Hematopoietic multipotent progenitor cell treated with erythropoietin and hydrocortisone succinate and interleukin-3 and kit ligand, for 17 days (in vitro differentiated cells): ENCODE results near the gene WWC1.

Experiments
- DNase-seq: peaks from one replicate; pipeline ENCODE4 v3.0.0-alpha.2; 2015; ENCODE audit warnings: low spot score

Gene WWC1

DNA sequence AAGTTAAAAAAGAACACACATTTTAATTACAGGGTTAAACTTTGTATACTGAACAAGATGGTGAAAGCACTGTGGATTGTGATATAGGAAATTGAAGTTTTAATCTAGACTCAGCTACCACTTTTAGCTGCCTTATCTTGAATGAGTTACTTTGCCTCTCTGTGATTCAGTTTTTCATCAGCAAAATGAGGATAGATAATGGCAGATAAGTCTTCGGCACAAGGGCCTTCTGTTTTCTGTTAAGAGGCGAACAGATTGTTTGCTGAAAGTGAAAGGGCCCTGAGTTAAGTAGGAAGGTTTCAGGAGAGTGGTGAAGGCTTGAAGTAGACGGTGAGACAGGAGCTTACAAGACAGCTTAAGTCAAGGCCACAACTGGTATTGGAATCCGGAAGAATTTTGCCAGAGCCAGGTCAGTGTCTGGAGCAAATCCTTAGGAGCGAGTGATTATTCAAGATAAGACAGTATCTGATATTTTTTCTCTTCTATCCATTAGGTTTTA is 202.7 kb downstream of the WWC1 start:
- no peak for DNase-seq

DNA sequence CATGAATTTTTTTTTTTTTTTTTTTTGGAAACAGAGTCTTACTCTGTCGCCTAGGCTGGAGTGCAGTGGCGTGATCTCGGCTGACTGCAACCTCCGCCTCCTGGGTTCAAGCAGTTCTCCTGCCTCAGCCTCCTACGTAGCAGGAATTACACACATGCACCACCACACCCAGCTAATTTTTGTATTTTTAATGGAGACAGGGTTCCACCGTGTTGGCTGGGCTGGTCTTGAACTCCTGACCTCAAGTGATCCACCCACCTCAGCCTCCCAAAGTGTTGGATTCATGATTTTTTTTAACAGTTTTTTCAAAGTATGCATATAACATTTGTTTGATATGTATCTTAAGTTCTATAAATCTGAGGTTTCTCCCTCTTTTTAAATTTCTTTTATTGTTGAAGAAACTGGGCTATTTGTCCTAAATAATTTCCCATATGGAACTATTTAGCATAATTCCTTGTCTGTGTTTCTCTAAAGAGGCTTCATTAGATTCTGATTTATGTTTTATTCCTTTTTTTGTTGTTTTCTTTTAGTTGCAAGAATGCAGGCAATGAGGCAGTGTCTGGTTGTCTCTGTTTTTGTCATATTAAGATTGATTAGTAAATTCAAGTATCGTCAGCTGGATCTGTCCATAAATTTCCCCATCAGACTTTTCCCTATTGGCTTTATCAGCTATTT is 211.3 kb downstream of the WWC1 start:
- no peak for DNase-seq

DNA sequence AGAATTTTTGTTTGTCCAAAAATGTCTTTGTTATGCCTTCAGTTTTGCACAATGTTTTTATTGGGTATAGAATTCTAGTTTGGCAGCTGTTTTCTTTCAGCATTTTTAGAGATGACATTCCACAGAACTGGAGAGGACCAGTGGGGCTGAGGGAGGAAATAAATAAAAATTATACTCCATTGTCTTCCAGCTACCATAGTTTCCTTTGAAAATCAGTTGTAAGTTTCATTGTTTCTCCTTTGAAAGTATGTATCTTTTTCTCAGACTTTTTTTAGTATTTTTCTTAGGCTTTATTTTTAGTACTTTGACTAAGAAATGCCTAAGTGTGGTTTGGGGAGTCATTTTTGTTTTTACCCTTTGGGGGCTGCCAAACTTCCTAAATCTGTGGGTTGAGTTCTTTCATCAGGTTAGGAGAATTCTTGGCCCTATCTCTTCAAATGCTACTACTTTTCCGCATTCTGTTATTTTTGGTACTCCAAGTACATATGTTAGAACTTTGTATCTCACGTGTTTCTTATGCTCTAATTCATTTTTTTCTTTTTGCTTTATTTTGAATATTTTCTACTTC is 222.5 kb downstream of the WWC1 start:
- DNase-seq = no peak
